GM10266 (cell line): ENCODE measurements around the gene TBC1D10A.

Source experiments
- DNase-seq: peaks from one replicate; pipeline ENCODE4 v3.0.0; 2012; ENCODE audit errors: extremely low spot score
- CTCF ChIP-seq: IDR thresholded peaks from 2 replicates; pipeline ENCODE4 v1.5.1; 2012; ENCODE audit warnings: mild to moderate bottlenecking, low read depth; ENCODE audit not compliant: control insufficient read depth, insufficient read depth; ENCODE audit errors: missing control alignments

TBC1D10A gene

GRCh38 chr22:30284172-30284571 lies 42.6 kb downstream of the TBC1D10A start:
- no peak for TF ChIP-seq CTCF
- DNase-seq: no peak

GRCh38 chr22:30283342-30283741 lies 43.4 kb downstream of the TBC1D10A start:
- no peak for DNase-seq
- TF ChIP-seq CTCF: no peak

GRCh38 chr22:30282616-30283046 lies 44.1 kb downstream of the TBC1D10A start:
- no peak for DNase-seq
- TF ChIP-seq CTCF: no peak

- DNase-seq: no peak
Observed at GRCh38 chr22:30280505-30280904, 46.2 kb downstream of the TBC1D10A start.

GRCh38 chr22:30279932-30280331 lies 46.8 kb downstream of the TBC1D10A start:
- DNase-seq: no peak
- TF ChIP-seq CTCF: no peak

More at GRCh38 chr22:30280505-30280904, 46.2 kb downstream of the TBC1D10A start:
- TF ChIP-seq CTCF: no peak

GRCh38 chr22:30279046-30279788 lies 47.5 kb downstream of the TBC1D10A start:
- no peak for DNase-seq
- TF ChIP-seq CTCF: no peak

- TF ChIP-seq CTCF: no peak
- DNase-seq: no peak
Observed at GRCh38 chr22:30277547-30278344, 49.0 kb downstream of the TBC1D10A start.
